SK-N-MC (cell line): Measurements from ENCODE around the gene DHX34.

Source experiments
- EZH2 ChIP-seq: fragments of 200-600 bp; sonication (generic); IDR thresholded peaks from one replicate; pipeline ENCODE4 v1.6.1; 2017; ENCODE audit warnings: antibody characterized with exemption
- POLR2AphosphoS5 ChIP-seq: IDR thresholded peaks from 2 replicates; pipeline ENCODE4 v1.6.1; 2012; ENCODE audit warnings: mild to moderate bottlenecking, low read depth, low read length, borderline replicate concordance

- TF ChIP-seq EZH2 (no peak), POLR2AphosphoS5 (no peak)
These were observed 17.6 kb upstream of the DHX34 start for GRCh38 chr19:47331490-47331889.
